ENCODE measurements around the gene INSL3.

The INSL3 gene

GRCh38 chr19:17796013-17796837 is 25.1 kb downstream of the INSL3 start:
- H2AFZ ChIP-seq (ENCODE audit: low read depth, low read length) = no peak overlapping the region
- H3K79me2 ChIP-seq (ENCODE audit: insufficient read depth, low read length) = no peaks in the 10 kb centered on the region
- no peak overlapping the region for H3K27ac ChIP-seq (ENCODE audit: low read length)
- H3K36me3 ChIP-seq (ENCODE audit: insufficient read depth, low read length) = no peaks in the 10 kb centered on the region
- no peaks in the 10 kb centered on the region for H3K9me3 ChIP-seq (ENCODE audit: insufficient read depth, low read length, severe bottlenecking)
- H3K27me3 ChIP-seq (ENCODE audit: insufficient read depth, low read length, poor library complexity) = no peaks in the 10 kb centered on the region
- H3K4me2 ChIP-seq (ENCODE audit: insufficient read depth, low read length) = no peak overlapping the region
- TF ChIP-seq EZH2 (IDR thresholded peaks at IDR 0.05; ENCODE audit: borderline replicate concordance, low read depth, low read length, severe bottlenecking) (no peak), CTCF (IDR thresholded peaks at IDR 0.05; ENCODE audit: borderline replicate concordance, extremely low read depth, low read length, poor library complexity, severe bottlenecking) (no peak)
- ATAC-seq (ENCODE audit: insufficient read depth, low read depth) (no peak), DNase-seq (no peak)
- H3K9ac ChIP-seq (ENCODE audit: low read depth, low read length) = no peak overlapping the region
- H4K20me1 ChIP-seq (ENCODE audit: insufficient read depth, low read length) = no peaks in the 10 kb centered on the region
- no peak overlapping the region for H3K4me3 ChIP-seq (ENCODE audit: low read depth in 1 of 2, low read length in 2 of 2)
- H3K4me1 ChIP-seq (ENCODE audit: insufficient read depth, low read length) = 0 out of 2 replicates have a peak, but pooled peaks cover 2% of the 10 kb centered on the region

- no peak overlapping the region for H3K9ac ChIP-seq (ENCODE audit: low read depth, low read length)
- H3K79me2 ChIP-seq (ENCODE audit: insufficient read depth, low read length) = no peaks in the 10 kb centered on the region
- H3K36me3 ChIP-seq (ENCODE audit: insufficient read depth, low read length) = no peaks in the 10 kb centered on the region
- H3K27ac ChIP-seq (ENCODE audit: low read length) = no peak overlapping the region
- DNase-seq = no peak
- 0 out of 2 replicates have a peak, but pooled peaks cover 3% of the 10 kb centered on the region for H3K4me1 ChIP-seq (ENCODE audit: insufficient read depth, low read length)
- ATAC-seq (ENCODE audit: insufficient read depth, low read depth) = no peak
- TF ChIP-seq EZH2 (IDR thresholded peaks at IDR 0.05; ENCODE audit: borderline replicate concordance, low read depth, low read length, severe bottlenecking) = no peak
- no peak for TF ChIP-seq CTCF (IDR thresholded peaks at IDR 0.05; ENCODE audit: borderline replicate concordance, extremely low read depth, low read length, poor library complexity, severe bottlenecking)
- H3K9me3 ChIP-seq (ENCODE audit: insufficient read depth, low read length, severe bottlenecking) = no peaks in the 10 kb centered on the region
- H3K4me3 ChIP-seq (ENCODE audit: low read depth in 1 of 2, low read length in 2 of 2) = no peak overlapping the region
- no peak overlapping the region for H2AFZ ChIP-seq (ENCODE audit: low read depth, low read length)
- no peak overlapping the region for H3K4me2 ChIP-seq (ENCODE audit: insufficient read depth, low read length)
- H3K27me3 ChIP-seq (ENCODE audit: insufficient read depth, low read length, poor library complexity) = no peaks in the 10 kb centered on the region
- H4K20me1 ChIP-seq (ENCODE audit: insufficient read depth, low read length) = no peaks in the 10 kb centered on the region
These were observed 25.8 kb downstream of the INSL3 start for GRCh38 chr19:17795495-17795856.

GRCh38 chr19:17794731-17795494 is 26.4 kb downstream of the INSL3 start, which contains the start of gene B3GNT3:
Gene B3GNT3, plus strand, starts transcription at chr19:17795138. Its CDS starts 12,670 bp downstream, at chr19:17807808.
- TF ChIP-seq CTCF (IDR thresholded peaks at IDR 0.05; ENCODE audit: borderline replicate concordance, extremely low read depth, low read length, poor library complexity, severe bottlenecking) (no peak), EZH2 (IDR thresholded peaks at IDR 0.05; ENCODE audit: borderline replicate concordance, low read depth, low read length, severe bottlenecking) (no peak)
- no peaks in the 10 kb centered on the region for H3K36me3 ChIP-seq (ENCODE audit: insufficient read depth, low read length)
- H3K79me2 ChIP-seq (ENCODE audit: insufficient read depth, low read length) = no peaks in the 10 kb centered on the region
- no peaks in the 10 kb centered on the region for H3K27me3 ChIP-seq (ENCODE audit: insufficient read depth, low read length, poor library complexity)
- H3K4me3 ChIP-seq (ENCODE audit: low read depth in 1 of 2, low read length in 2 of 2) = no peak within 1 kb of the TSS
- no peak for ATAC-seq (ENCODE audit: insufficient read depth, low read depth)
- no peak within 1 kb of the TSS for H3K9ac ChIP-seq (ENCODE audit: low read depth, low read length)
- no peak within 1 kb of the TSS for H3K27ac ChIP-seq (ENCODE audit: low read length)
- 0 out of 2 replicates have a peak, but pooled peaks cover 3% of the 10 kb centered on the region for H3K4me1 ChIP-seq (ENCODE audit: insufficient read depth, low read length)
- no peak within 1 kb of the TSS for H2AFZ ChIP-seq (ENCODE audit: low read depth, low read length)
- H3K9me3 ChIP-seq (ENCODE audit: insufficient read depth, low read length, severe bottlenecking) = no peaks in the 10 kb centered on the region
- H3K4me2 ChIP-seq (ENCODE audit: insufficient read depth, low read length) = no peak within 1 kb of the TSS
- no peaks in the 10 kb centered on the region for H4K20me1 ChIP-seq (ENCODE audit: insufficient read depth, low read length)
- no peak for DNase-seq

Measured in DND-41 (cell line).